Spinal cord (tissue), 10 donors: Measurements from ENCODE around the gene MYOF. TPM values are rescaled to one million over a fixed set of nuclear protein-coding genes. Genes with fewer than 3 reads are reported as not detected.
A peak's percentile ranks its signal among the peaks of the same experiment; 100 is the strongest.
"Not testable (repeated sequence)": the region's sequence is repeated elsewhere in the genome, so short reads cannot be mapped to it uniquely, and the experiment has no call there.

ENCODE experiments used
- DNase-seq, 6 donors: peaks; one replicate each; pipeline versions ENCODE4 v3.0.0 to v3.0.0-alpha.2; 2013 to 2015; ENCODE audit warnings: low spot score in 6 of 6, low read depth in 4 of 6
- H3K27ac ChIP-seq: one replicate; pipeline ENCODE4 v1.5.1; 2013; ENCODE audit warnings: low read depth, low read length, control low read depth
- H3K27me3 ChIP-seq: one replicate; pipeline ENCODE4 v1.6.1; 2013; ENCODE audit warnings: low read length; ENCODE audit not compliant: control insufficient read depth, insufficient read depth
- H3K36me3 ChIP-seq: one replicate; pipeline ENCODE4 v1.6.1; 2013; ENCODE audit warnings: low read length; ENCODE audit not compliant: control insufficient read depth, insufficient read depth
- H3K4me1 ChIP-seq: one replicate; pipeline ENCODE4 v1.6.1; 2013; ENCODE audit warnings: low read length; ENCODE audit not compliant: control insufficient read depth, insufficient read depth
- H3K4me3 ChIP-seq: one replicate; pipeline ENCODE4 v1.5.1; 2013; ENCODE audit warnings: low read depth, low read length, control low read depth
- H3K9me3 ChIP-seq: one replicate; pipeline ENCODE4 v1.6.1; 2013; ENCODE audit warnings: low read length; ENCODE audit not compliant: control insufficient read depth, insufficient read depth
- WGBS: methylation state at CpG from one replicate; pipeline ENCODE4 v1.1.5; 2013; ENCODE audit warnings: missing lambda C conversion rate; ENCODE audit not compliant: insufficient coverage; 5-methylcytosine and 5-hydroxymethylcytosine counted together
- polyA plus RNA-seq, 2 donors: library from polyadenylated mRNA; unstranded; fragments of 120-200 nt; gene quantifications; one replicate each; pipeline ENCODE4 v1.2.1, GENCODE V29; 2013; ENCODE audit not compliant: insufficient read length in 2 of 2
- total RNA-seq, 2 donors: library from RNA; depleted of rRNA in 1 of 2; stranded (reverse); fragments of 120-200 nt in 1 of 2; fragments of >200 nt in 1 of 2; gene quantifications; one replicate each; pipeline versions ENCODE4 v1.2.3 to v1.2.4, GENCODE V29; 2013 to 2014
- donor health status: healthy.

Gene MYOF
- total and polyA plus RNA-seq, 4 donors: 10.7 to 45.8 (median 18.6) TPM

GRCh38 chr10:93299606-93300287 lies 182.4 kb downstream of the MYOF start:
- Histone ChIP-seq H3K4me1 (no peaks in the 10 kb centered on the region), H3K27ac (no peak overlapping the region), H3K4me3 (no peak overlapping the region), H3K27me3 (no peaks in the 10 kb centered on the region), H3K9me3 (no peaks in the 10 kb centered on the region), H3K36me3 (no peaks in the 10 kb centered on the region)
- no peak for DNase-seq
- 27% methylated on average over 8 of the region's 18 CpGs for WGBS

- WGBS: 54% methylated on average over 3 of the region's 6 CpGs
- Histone ChIP-seq H3K36me3 (no peaks in the 10 kb centered on the region), H3K9me3 (no peaks in the 10 kb centered on the region), H3K4me3 (no peak overlapping the region), H3K4me1 (no peaks in the 10 kb centered on the region), H3K27me3 (no peaks in the 10 kb centered on the region), H3K27ac (no peak overlapping the region)
- DNase-seq: no peak
Observed at GRCh38 chr10:93299195-93299594, 182.9 kb downstream of the MYOF start.

GRCh38 chr10:93296151-93296550 lies 186.0 kb downstream of the MYOF start:
- no peaks in the 10 kb centered on the region for H3K4me1 ChIP-seq
- H3K9me3 ChIP-seq: no peaks in the 10 kb centered on the region
- DNase-seq: no peak
- H3K36me3 ChIP-seq: no peaks in the 10 kb centered on the region
- no peak overlapping the region for H3K27ac ChIP-seq
- no peaks in the 10 kb centered on the region for H3K27me3 ChIP-seq
- no peak overlapping the region for H3K4me3 ChIP-seq
- 100% methylated on average over 1 of the region's 4 CpGs for WGBS

- no peaks in the 10 kb centered on the region for H3K27me3 ChIP-seq
- no peak overlapping the region for H3K27ac ChIP-seq
- H3K9me3 ChIP-seq: no peaks in the 10 kb centered on the region
- H3K4me1 ChIP-seq: no peaks in the 10 kb centered on the region
- 88% methylated on average over 2 of the region's 2 CpGs for WGBS
- H3K36me3 ChIP-seq: no peaks in the 10 kb centered on the region
- no peak overlapping the region for H3K4me3 ChIP-seq
- DNase-seq: no peak
Observed at GRCh38 chr10:93293999-93294398, 188.1 kb downstream of the MYOF start.

GRCh38 chr10:93290661-93291354 lies 191.3 kb downstream of the MYOF start:
- H3K4me3 ChIP-seq: no peak overlapping the region
- H3K27ac ChIP-seq: no peak overlapping the region
- no peaks in the 10 kb centered on the region for H3K36me3 ChIP-seq
- no peaks in the 10 kb centered on the region for H3K4me1 ChIP-seq
- 80% methylated on average over 2 of the region's 5 CpGs for WGBS
- H3K27me3 ChIP-seq: no peaks in the 10 kb centered on the region
- H3K9me3 ChIP-seq: no peaks in the 10 kb centered on the region
- DNase-seq: no peak

GRCh38 chr10:93288679-93289634 lies 193.2 kb downstream of the MYOF start:
- Histone ChIP-seq H3K4me3 (no peak overlapping the region), H3K27me3 (no peaks in the 10 kb centered on the region), H3K27ac (no peak overlapping the region), H3K4me1 (no peaks in the 10 kb centered on the region), H3K9me3 (no peaks in the 10 kb centered on the region), H3K36me3 (no peaks in the 10 kb centered on the region)
- WGBS: 54% methylated on average over 16 of the region's 20 CpGs
- peak; percentile 56 to 93 (median 67) for DNase-seq

- Histone ChIP-seq H3K27me3 (no peaks in the 10 kb centered on the region), H3K4me3 (no peak overlapping the region), H3K4me1 (no peaks in the 10 kb centered on the region), H3K9me3 (no peaks in the 10 kb centered on the region), H3K36me3 (no peaks in the 10 kb centered on the region), H3K27ac (no peak overlapping the region)
- no peak for DNase-seq
- WGBS: 80% methylated on average over 1 of the region's 1 CpG
Observed at GRCh38 chr10:93287775-93288174, 194.4 kb downstream of the MYOF start.

- not testable (repeated sequence) for H3K4me3 ChIP-seq, H3K9me3 ChIP-seq, DNase-seq, H3K36me3 ChIP-seq, H3K4me1 ChIP-seq, H3K27ac ChIP-seq, H3K27me3 ChIP-seq
- 96% methylated on average over 11 of the region's 11 CpGs for WGBS
Observed at GRCh38 chr10:93284246-93284645, 197.9 kb downstream of the MYOF start.

GRCh38 chr10:93281367-93281720 lies 200.8 kb downstream of the MYOF start:
- Histone ChIP-seq H3K27ac (no peak overlapping the region), H3K4me3 (no peak overlapping the region), H3K9me3 (no peaks in the 10 kb centered on the region), H3K4me1 (peaks cover 9% of the 10 kb centered on the region), H3K27me3 (no peaks in the 10 kb centered on the region), H3K36me3 (no peaks in the 10 kb centered on the region)
- 54% methylated on average over 2 of the region's 3 CpGs for WGBS
- no peak for DNase-seq
